GM12878 (cell line): ENCODE results near the gene ZSCAN25.

Experiments
- ATF2 ChIP-seq: IDR thresholded peaks from 2 replicates; pipeline ENCODE4 v1.6.1; 2012; ENCODE audit warnings: low read length, inconsistent platforms
- CREB1 ChIP-seq: IDR thresholded peaks from 2 replicates; pipeline ENCODE4 v1.6.1; 2012; ENCODE audit warnings: low read depth, mild to moderate bottlenecking, inconsistent platforms
- CTCF ChIP-seq, 3 experiments: IDR thresholded peaks in 2 of 3; conservative IDR thresholded peaks in 1 of 3; 2 replicates each; pipeline ENCODE4 v1.5.1; 2011; ENCODE audit warnings: low read depth in 3 of 3, low read length in 3 of 3, mild to moderate bottlenecking in 3 of 3, control low read depth in 2 of 3, moderate library complexity in 2 of 3, inconsistent platforms in 1 of 3, mixed read lengths in 1 of 3; ENCODE audit not compliant: control insufficient read depth in 2 of 3, insufficient read depth in 1 of 3; ENCODE audit errors: extremely low read depth in 1 of 3
- EZH2 ChIP-seq: IDR thresholded peaks from 2 replicates; pipeline ENCODE4 v1.6.1; 2012; ENCODE audit warnings: low read depth, mild to moderate bottlenecking, control low read depth, inconsistent platforms, low read length, borderline replicate concordance; ENCODE audit not compliant: control insufficient read depth
- HDGF ChIP-seq: fragments of 450-650 bp; IDR thresholded peaks from 2 replicates; pipeline ENCODE4 v1.6.1; 2016; ENCODE audit warnings: antibody characterized with exemption
- MYC ChIP-seq: IDR thresholded peaks from 2 replicates; pipeline ENCODE4 v1.6.1; 2011; ENCODE audit warnings: mild to moderate bottlenecking, low read length, moderate library complexity, inconsistent platforms; ENCODE audit not compliant: insufficient read depth, insufficient replicate concordance, insufficient read length, severe bottlenecking
- POLR2A ChIP-seq: IDR thresholded peaks from 2 replicates; pipeline ENCODE4 v1.6.1; 2011; ENCODE audit warnings: low read depth, mild to moderate bottlenecking, low read length
- POLR2AphosphoS5 ChIP-seq: IDR thresholded peaks from 2 replicates; pipeline ENCODE4 v1.6.1; 2011; ENCODE audit warnings: mild to moderate bottlenecking, low read length, inconsistent platforms
- RB1 ChIP-seq: fragments of 450-650 bp; formaldehyde crosslinking; IDR thresholded peaks from 2 replicates; pipeline ENCODE4 v1.6.1; 2017; ENCODE audit warnings: mild to moderate bottlenecking, borderline replicate concordance
- SMC3 ChIP-seq: IDR thresholded peaks from 2 replicates; pipeline ENCODE4 v1.6.1; 2011; ENCODE audit warnings: low read length, improper control_type of control experiment, borderline replicate concordance
- STAT3 ChIP-seq: IDR thresholded peaks from 2 replicates; pipeline ENCODE4 v1.6.1; 2011; ENCODE audit warnings: low read depth, low read length, improper control_type of control experiment
- TAF1 ChIP-seq: IDR thresholded peaks from 2 replicates; pipeline ENCODE4 v1.6.1; 2011; ENCODE audit warnings: mild to moderate bottlenecking, low read depth, low read length, borderline replicate concordance
- USF1 ChIP-seq: IDR thresholded peaks from 2 replicates; pipeline ENCODE4 v1.6.1; 2011; ENCODE audit warnings: borderline replicate concordance, low read depth, mild to moderate bottlenecking, moderate library complexity, mixed read lengths, low read length; ENCODE audit not compliant: insufficient read depth; ENCODE audit errors: extremely low read length

DNA sequence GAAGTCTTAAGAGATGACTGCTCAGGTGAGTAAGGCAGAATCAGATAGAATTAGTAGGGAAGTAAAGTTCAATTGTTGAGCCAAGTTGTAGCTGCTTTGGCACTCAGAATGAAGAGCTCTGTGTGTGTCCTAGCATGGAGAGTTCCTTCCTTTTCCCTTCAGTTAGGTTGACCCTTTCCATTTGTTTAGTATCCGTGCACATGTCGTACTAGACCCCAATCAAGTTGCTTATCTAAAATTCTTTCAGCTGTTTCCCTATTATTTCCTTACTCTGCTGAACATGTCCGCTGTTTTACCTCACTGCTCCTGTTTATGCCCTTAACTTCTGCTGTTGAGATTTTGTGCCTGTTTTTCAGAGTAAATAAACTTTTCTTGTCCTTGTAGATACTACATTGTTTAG is 45.0 kb upstream of the ZSCAN25 start:
- no peak for TF ChIP-seq STAT3
- no peak for TF ChIP-seq HDGF
- no peak for TF ChIP-seq CTCF (IDR thresholded peaks at IDR 0.05 in 2 of 3, conservative IDR thresholded peaks at IDR 0.05 in 1 of 3; ENCODE audit: control insufficient read depth in 2 of 3, extremely low read depth in 1 of 3, insufficient read depth in 1 of 3, low read depth in 3 of 3, low read length in 3 of 3)
- no peak for TF ChIP-seq POLR2A
- no peak for TF ChIP-seq CREB1
- TF ChIP-seq USF1, result no peak
- no peak for TF ChIP-seq MYC
- no peak for TF ChIP-seq ATF2
- no peak for TF ChIP-seq POLR2AphosphoS5
- TF ChIP-seq EZH2, result no peak
- TF ChIP-seq SMC3, result no peak
- TF ChIP-seq TAF1, result no peak
- no peak for TF ChIP-seq RB1
